Measurements from ENCODE around the gene PTPRR.

PTPRR gene

DNA sequence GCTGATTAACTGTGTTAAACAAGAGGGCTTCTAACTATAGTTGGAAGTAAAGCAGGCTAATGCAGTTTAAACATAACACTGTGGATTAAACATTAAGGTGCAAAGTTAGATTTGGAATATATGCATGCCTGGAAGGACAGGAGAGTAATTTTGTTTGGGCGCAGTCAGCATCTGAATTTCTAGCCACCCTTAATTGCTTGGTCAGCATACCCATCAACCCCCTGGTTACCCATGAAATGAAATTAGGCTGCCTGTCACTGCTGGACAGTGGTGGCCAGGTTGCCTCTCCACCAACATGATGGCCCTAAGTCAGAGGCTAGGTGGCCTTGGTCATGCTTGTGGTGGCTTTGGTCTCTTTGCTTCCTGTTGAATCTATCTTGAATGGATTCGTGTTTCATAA lies 253.3 kb downstream of the PTPRR start:
- 0 out of 2 replicates have a peak, but pooled peaks cover 2% of the 10 kb centered on the region for H3F3A ChIP-seq (ENCODE audit: low read depth)
- TF ChIP-seq, protein P1, sequence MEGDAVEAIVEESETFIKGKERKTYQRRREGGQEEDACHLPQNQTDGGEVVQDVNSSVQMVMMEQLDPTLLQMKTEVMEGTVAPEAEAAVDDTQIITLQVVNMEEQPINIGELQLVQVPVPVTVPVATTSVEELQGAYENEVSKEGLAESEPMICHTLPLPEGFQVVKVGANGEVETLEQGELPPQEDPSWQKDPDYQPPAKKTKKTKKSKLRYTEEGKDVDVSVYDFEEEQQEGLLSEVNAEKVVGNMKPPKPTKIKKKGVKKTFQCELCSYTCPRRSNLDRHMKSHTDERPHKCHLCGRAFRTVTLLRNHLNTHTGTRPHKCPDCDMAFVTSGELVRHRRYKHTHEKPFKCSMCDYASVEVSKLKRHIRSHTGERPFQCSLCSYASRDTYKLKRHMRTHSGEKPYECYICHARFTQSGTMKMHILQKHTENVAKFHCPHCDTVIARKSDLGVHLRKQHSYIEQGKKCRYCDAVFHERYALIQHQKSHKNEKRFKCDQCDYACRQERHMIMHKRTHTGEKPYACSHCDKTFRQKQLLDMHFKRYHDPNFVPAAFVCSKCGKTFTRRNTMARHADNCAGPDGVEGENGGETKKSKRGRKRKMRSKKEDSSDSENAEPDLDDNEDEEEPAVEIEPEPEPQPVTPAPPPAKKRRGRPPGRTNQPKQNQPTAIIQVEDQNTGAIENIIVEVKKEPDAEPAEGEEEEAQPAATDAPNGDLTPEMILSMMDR (conservative IDR thresholded peaks at IDR 0.05; ENCODE audit: low read length), result no peak
- no peak for TF ChIP-seq EZH2phosphoT487 (IDR thresholded peaks at IDR 0.05; ENCODE audit: borderline replicate concordance)
- H4K20me1 ChIP-seq (ENCODE audit: insufficient read depth, low read length, poor library complexity, severe bottlenecking), result no peaks in the 10 kb centered on the region
- no peak overlapping the region for H3K4me2 ChIP-seq (ENCODE audit: low read depth, low read length, poor library complexity, severe bottlenecking)
- no peaks in the 10 kb centered on the region for H3K79me2 ChIP-seq (ENCODE audit: insufficient read depth, low read length)
- H3K27me3 ChIP-seq (ENCODE audit: insufficient read depth, low read length, poor library complexity, severe bottlenecking), result no peaks in the 10 kb centered on the region
- H3K36me3 ChIP-seq (ENCODE audit: insufficient read depth, low read length), result no peaks in the 10 kb centered on the region
- no peak overlapping the region for H2AFZ ChIP-seq (ENCODE audit: low read length)
- H3K9me2 ChIP-seq (replicated peaks; ENCODE audit: low read depth, low read length), result no peaks in the 10 kb centered on the region
- peaks cover 19% of the 10 kb centered on the region for H3K4me1 ChIP-seq (ENCODE audit: insufficient read depth, low read length, poor library complexity, severe bottlenecking)
- H3K4me3 ChIP-seq (ENCODE audit: low read length, poor library complexity, severe bottlenecking), result no peak overlapping the region
- no peaks in the 10 kb centered on the region for H3K9me3 ChIP-seq (ENCODE audit: insufficient read depth, low read depth, low read length)
- H3K9ac ChIP-seq (ENCODE audit: low read depth, low read length, poor library complexity, severe bottlenecking), result no peak overlapping the region

DNA sequence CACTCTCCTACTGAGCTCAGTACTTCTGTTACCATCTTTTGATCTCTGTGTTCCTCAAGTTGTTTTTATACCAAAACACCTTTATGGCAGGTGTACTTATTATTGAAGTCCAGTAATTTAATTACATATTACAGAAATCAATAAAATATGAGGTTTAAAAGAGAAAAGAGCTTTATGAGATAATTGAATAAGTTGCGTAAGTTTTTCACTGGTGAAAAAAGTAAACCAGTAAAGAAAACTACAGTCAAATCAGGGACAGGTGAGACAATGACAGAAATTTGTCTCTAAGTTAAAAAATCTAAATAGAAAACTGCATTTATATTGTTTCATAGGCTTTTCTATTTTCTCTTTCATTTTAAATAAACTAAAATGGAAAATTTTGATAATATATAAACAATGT lies 254.2 kb downstream of the PTPRR start:
- no peaks in the 10 kb centered on the region for H3K9me2 ChIP-seq (replicated peaks; ENCODE audit: low read depth, low read length)
- H3K4me1 ChIP-seq (ENCODE audit: insufficient read depth, low read length, poor library complexity, severe bottlenecking), result peaks cover 28% of the 10 kb centered on the region
- H3K9me3 ChIP-seq (ENCODE audit: insufficient read depth, low read depth, low read length), result no peaks in the 10 kb centered on the region
- no peaks in the 10 kb centered on the region for H3K36me3 ChIP-seq (ENCODE audit: insufficient read depth, low read length)
- H3K27me3 ChIP-seq (ENCODE audit: insufficient read depth, low read length, poor library complexity, severe bottlenecking), result no peaks in the 10 kb centered on the region
- H3K79me2 ChIP-seq (ENCODE audit: insufficient read depth, low read length), result no peaks in the 10 kb centered on the region
- TF ChIP-seq, protein P1 (conservative IDR thresholded peaks at IDR 0.05; ENCODE audit: low read length), result no peak
- no peak for TF ChIP-seq EZH2phosphoT487 (IDR thresholded peaks at IDR 0.05; ENCODE audit: borderline replicate concordance)
- no peak overlapping the region for H2AFZ ChIP-seq (ENCODE audit: low read length)
- no peaks in the 10 kb centered on the region for H4K20me1 ChIP-seq (ENCODE audit: insufficient read depth, low read length, poor library complexity, severe bottlenecking)
- H3K4me2 ChIP-seq (ENCODE audit: low read depth, low read length, poor library complexity, severe bottlenecking), result no peak overlapping the region
- no peak overlapping the region for H3K9ac ChIP-seq (ENCODE audit: low read depth, low read length, poor library complexity, severe bottlenecking)
- no peak overlapping the region for H3K4me3 ChIP-seq (ENCODE audit: low read length, poor library complexity, severe bottlenecking)
- 0 out of 2 replicates have a peak, but pooled peaks cover 2% of the 10 kb centered on the region for H3F3A ChIP-seq (ENCODE audit: low read depth)

DNA sequence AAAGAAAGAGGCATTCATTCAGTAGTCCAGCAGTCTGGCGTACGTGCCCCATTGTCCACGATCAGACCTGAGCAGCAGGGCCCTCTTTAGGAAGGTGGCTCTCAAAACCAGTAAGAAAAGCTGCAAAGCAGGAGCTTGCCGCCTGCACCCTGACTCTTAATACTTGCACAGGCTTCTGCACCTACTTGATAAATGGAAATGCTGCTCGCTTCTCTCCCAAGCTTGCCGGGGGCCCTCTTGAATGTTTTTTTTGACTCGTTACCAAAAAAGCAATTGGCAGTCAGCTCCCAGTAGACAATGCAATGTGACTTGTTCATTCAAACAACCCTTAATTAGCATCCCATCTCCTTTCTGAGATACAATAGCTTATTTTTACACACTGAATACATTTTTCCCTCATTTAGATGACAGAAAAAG lies 256.1 kb downstream of the PTPRR start:
- TF ChIP-seq, protein P1 (conservative IDR thresholded peaks at IDR 0.05; ENCODE audit: low read length), result no peak
- no peak for TF ChIP-seq EZH2phosphoT487 (IDR thresholded peaks at IDR 0.05; ENCODE audit: borderline replicate concordance)
- Histone ChIP-seq H4K20me1 (ENCODE audit: insufficient read depth, low read length, poor library complexity, severe bottlenecking) (no peaks in the 10 kb centered on the region), H3K4me1 (ENCODE audit: insufficient read depth, low read length, poor library complexity, severe bottlenecking) (peaks cover 40% of the 10 kb centered on the region), H3K9me3 (ENCODE audit: insufficient read depth, low read depth, low read length) (no peaks in the 10 kb centered on the region), H3K36me3 (ENCODE audit: insufficient read depth, low read length) (no peaks in the 10 kb centered on the region), H3K27me3 (ENCODE audit: insufficient read depth, low read length, poor library complexity, severe bottlenecking) (no peaks in the 10 kb centered on the region), H3F3A (ENCODE audit: low read depth) (0 out of 2 replicates have a peak, but pooled peaks cover 2% of the 10 kb centered on the region), H3K9me2 (replicated peaks; ENCODE audit: low read depth, low read length) (no peaks in the 10 kb centered on the region), H2AFZ (ENCODE audit: low read length) (0 out of 2 replicates have a peak overlapping the region, but pooled peaks have one; percentile 16), H3K79me2 (ENCODE audit: insufficient read depth, low read length) (peaks cover 6% of the 10 kb centered on the region; the same call in 1 of the 2 replicates), H3K4me3 (ENCODE audit: low read length, poor library complexity, severe bottlenecking) (no peak overlapping the region), H3K4me2 (ENCODE audit: low read depth, low read length, poor library complexity, severe bottlenecking) (peak overlapping the region; percentile 8), H3K9ac (ENCODE audit: low read depth, low read length, poor library complexity, severe bottlenecking) (no peak overlapping the region)

Measured in Loucy (cell line).